Epithelial cell of esophagus (primary cell): ENCODE data around the gene SRPK2.

Experiments used
- DNase-seq: peaks from one replicate; pipeline ENCODE4 v3.0.0; 2010; ENCODE audit warnings: low read depth
- H3K4me3 ChIP-seq: 2 replicates; pipeline ENCODE4 v1.5.1; 2011; ENCODE audit warnings: mild to moderate bottlenecking, low read length, control low read depth
- CTCF ChIP-seq: IDR thresholded peaks from 2 replicates; pipeline ENCODE4 v1.5.1; 2011; ENCODE audit warnings: low read depth, mild to moderate bottlenecking, low read length, control low read depth, inconsistent platforms; ENCODE audit not compliant: insufficient read depth; ENCODE audit errors: missing control alignments

Gene SRPK2

GRCh38 chr7:105228555-105228954 is 160.2 kb downstream of the SRPK2 start:
- DNase-seq: no peak

GRCh38 chr7:105227391-105227790 is 161.3 kb downstream of the SRPK2 start:
- no peak overlapping the region for H3K4me3 ChIP-seq
- no peak for DNase-seq
- no peak for TF ChIP-seq CTCF

More at GRCh38 chr7:105228555-105228954, 160.2 kb downstream of the SRPK2 start:
- TF ChIP-seq CTCF: no peak
- no peak overlapping the region for H3K4me3 ChIP-seq

- peak; percentile 93 for DNase-seq
- no peak overlapping the region for H3K4me3 ChIP-seq
- no peak for TF ChIP-seq CTCF
Observed at GRCh38 chr7:105224884-105225651, 163.7 kb downstream of the SRPK2 start.

GRCh38 chr7:105222953-105223352 is 165.8 kb downstream of the SRPK2 start:
- TF ChIP-seq CTCF: no peak
- no peak overlapping the region for H3K4me3 ChIP-seq
- DNase-seq: no peak

- peak overlapping the region; percentile 1 for H3K4me3 ChIP-seq
- DNase-seq: peak; percentile 95
- TF ChIP-seq CTCF: no peak
Observed at GRCh38 chr7:105219771-105220160, 169.0 kb downstream of the SRPK2 start.

- H3K4me3 ChIP-seq: peak overlapping the region; percentile 1
- TF ChIP-seq CTCF: no peak
- peak; percentile 82 for DNase-seq
Observed at GRCh38 chr7:105218939-105219770, 169.6 kb downstream of the SRPK2 start.
